ENCODE results near the gene C1orf105.

DNA sequence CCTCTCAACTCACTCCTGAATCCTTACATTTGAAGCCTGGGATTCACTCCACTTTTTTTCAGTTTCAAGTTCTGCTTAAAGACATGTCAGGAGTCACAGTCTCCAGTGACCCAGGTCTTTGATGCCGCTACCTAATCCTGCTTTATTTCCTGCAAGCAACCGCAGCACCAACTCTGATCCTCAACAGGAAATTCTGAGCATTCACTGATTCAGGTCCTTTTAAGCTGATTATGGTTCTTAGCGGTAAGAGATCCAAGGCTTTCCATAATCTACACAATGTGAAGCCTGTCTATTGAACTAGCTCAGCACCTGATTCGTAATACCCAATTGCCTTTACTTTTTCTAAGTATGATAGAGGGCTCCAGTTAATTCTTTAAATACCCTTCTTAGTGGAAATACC, 67.1 kb downstream of the C1orf105 start:
- TF ChIP-seq POLR2A (IDR thresholded peaks at IDR 0.05) (no peak), EP300 (IDR thresholded peaks at IDR 0.05; ENCODE audit: low read depth) (no peak), CTCF (IDR thresholded peaks at IDR 0.05) (no peak)

Measured in transverse colon (tissue), 3 donors.